Central memory CD4-positive, alpha-beta T cell (primary cell): Measurements from ENCODE around the gene IL25.

Experiments used
- DNase-seq: peaks from one replicate; pipeline ENCODE4 v3.0.0; 2022

IL25 gene

GRCh38 chr14:23354990-23355389 is 17.6 kb upstream of the IL25 start:
- no peak for DNase-seq

- no peak for DNase-seq
Observed at GRCh38 chr14:23355871-23356435, 16.7 kb upstream of the IL25 start.

GRCh38 chr14:23356662-23357061 is 15.9 kb upstream of the IL25 start:
- DNase-seq = no peak

GRCh38 chr14:23357261-23357660 is 15.3 kb upstream of the IL25 start:
- DNase-seq = no peak

- DNase-seq = no peak
Observed at GRCh38 chr14:23358042-23358441, 14.6 kb upstream of the IL25 start.

- DNase-seq = no peak
Observed at GRCh38 chr14:23358553-23359166, 13.9 kb upstream of the IL25 start.

- DNase-seq = no peak
Observed at GRCh38 chr14:23359167-23359626, 13.4 kb upstream of the IL25 start.

GRCh38 chr14:23359722-23360447 is 12.7 kb upstream of the IL25 start:
- no peak for DNase-seq

- DNase-seq = no peak
Observed at GRCh38 chr14:23360496-23360895, 12.1 kb upstream of the IL25 start.

GRCh38 chr14:23361320-23361719 is 11.3 kb upstream of the IL25 start:
- no peak for DNase-seq

- DNase-seq = no peak
Observed at GRCh38 chr14:23361763-23362162, 10.8 kb upstream of the IL25 start.

- no peak for DNase-seq
Observed at GRCh38 chr14:23362200-23362599, 10.4 kb upstream of the IL25 start.

- no peak for DNase-seq
Observed at GRCh38 chr14:23364164-23365035, 8.2 kb upstream of the IL25 start.

GRCh38 chr14:23365036-23365731 is 7.4 kb upstream of the IL25 start, which contains the start of gene EFS:
Gene EFS (minus strand): TSS chr14:23365172. CDS start chr14:23365025, 147 bp downstream.
- no peak for DNase-seq

GRCh38 chr14:23365732-23366425 is 6.7 kb upstream of the IL25 start:
- no peak for DNase-seq

- DNase-seq = no peak
Observed at GRCh38 chr14:23366426-23366921, 6.1 kb upstream of the IL25 start.

- no peak for DNase-seq
Observed at GRCh38 chr14:23370221-23370620, 2.4 kb upstream of the IL25 start.

GRCh38 chr14:23371865-23372264 is 744 bp upstream of the IL25 start:
- no peak for DNase-seq

GRCh38 chr14:23373041-23373440 is 432 bp downstream of the IL25 start:
- DNase-seq = no peak

GRCh38 chr14:23375527-23376251 is 3.1 kb downstream of the IL25 start:
- DNase-seq = no peak
